Testis (tissue), 2 donors: ENCODE results near the gene NUDT3.

Source experiments
- POLR2A ChIP-seq: fragments of 450-650 bp; IDR thresholded peaks from one replicate; pipeline ENCODE4 v1.6.1; 2017; ENCODE audit warnings: antibody characterized with exemption, mild to moderate bottlenecking, moderate library complexity
- TF ChIP-seq, protein P1 (sequence below), 3 experiments: fragments of 450-650 bp in 2 of 3; fragments of 200-600 bp in 1 of 3; sonication (generic) in 1 of 3; IDR thresholded peaks; one replicate each; pipeline ENCODE4 v1.5.1; 2016 to 2019; ENCODE audit warnings: antibody characterized with exemption in 3 of 3, mild to moderate bottlenecking in 2 of 3, moderate library complexity in 1 of 3

DNA sequence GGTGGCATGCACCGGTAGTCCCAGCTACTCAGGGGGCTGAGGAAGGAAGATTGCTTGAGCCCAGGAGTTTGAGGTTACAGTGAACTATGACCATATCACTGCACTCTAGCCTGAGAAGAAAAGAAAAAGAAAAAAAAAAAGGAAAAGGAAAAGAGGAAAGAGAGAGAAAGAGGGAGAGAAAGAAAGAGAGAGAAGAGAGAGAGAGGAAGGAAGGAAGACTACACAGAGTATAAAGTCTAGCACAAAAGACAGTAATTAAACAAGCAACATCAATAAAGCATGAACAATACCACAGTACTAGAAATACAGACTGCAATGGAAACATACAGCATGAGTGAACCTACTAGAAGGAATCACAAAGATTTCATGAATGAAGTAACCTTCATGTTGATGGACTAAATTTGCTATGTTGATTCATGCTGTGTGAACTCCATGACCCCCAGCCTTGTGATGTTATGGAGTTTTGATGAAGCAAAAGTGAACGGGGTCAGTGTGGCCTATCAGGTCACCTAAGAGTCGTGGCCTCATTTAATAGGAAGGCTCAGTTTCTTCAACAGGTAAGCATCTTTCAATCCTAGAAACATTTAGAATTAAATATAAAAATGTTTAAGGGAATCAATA is 57.6 kb downstream of the NUDT3 start:
- TF ChIP-seq, protein P1, sequence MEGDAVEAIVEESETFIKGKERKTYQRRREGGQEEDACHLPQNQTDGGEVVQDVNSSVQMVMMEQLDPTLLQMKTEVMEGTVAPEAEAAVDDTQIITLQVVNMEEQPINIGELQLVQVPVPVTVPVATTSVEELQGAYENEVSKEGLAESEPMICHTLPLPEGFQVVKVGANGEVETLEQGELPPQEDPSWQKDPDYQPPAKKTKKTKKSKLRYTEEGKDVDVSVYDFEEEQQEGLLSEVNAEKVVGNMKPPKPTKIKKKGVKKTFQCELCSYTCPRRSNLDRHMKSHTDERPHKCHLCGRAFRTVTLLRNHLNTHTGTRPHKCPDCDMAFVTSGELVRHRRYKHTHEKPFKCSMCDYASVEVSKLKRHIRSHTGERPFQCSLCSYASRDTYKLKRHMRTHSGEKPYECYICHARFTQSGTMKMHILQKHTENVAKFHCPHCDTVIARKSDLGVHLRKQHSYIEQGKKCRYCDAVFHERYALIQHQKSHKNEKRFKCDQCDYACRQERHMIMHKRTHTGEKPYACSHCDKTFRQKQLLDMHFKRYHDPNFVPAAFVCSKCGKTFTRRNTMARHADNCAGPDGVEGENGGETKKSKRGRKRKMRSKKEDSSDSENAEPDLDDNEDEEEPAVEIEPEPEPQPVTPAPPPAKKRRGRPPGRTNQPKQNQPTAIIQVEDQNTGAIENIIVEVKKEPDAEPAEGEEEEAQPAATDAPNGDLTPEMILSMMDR (IDR thresholded peaks at IDR 0.05): no peak
- TF ChIP-seq POLR2A: no peak
